ENCODE results near the gene CDC42SE2. TPM values are rescaled to one million over a fixed set of nuclear protein-coding genes. Genes with fewer than 3 reads are reported as not detected.

CDC42SE2 gene
- total RNA-seq, 1 experiment from 2014 or later: 23.2 TPM

GRCh38 chr5:131367219-131367860 is 103.5 kb downstream of the CDC42SE2 start:
- Histone ChIP-seq H3K27me3 (ENCODE audit: insufficient read depth, low read length) (no peaks in the 10 kb centered on the region), H3K9me3 (ENCODE audit: control insufficient read depth, low read depth, low read length) (no peaks in the 10 kb centered on the region), H4K20me1 (ENCODE audit: control insufficient read depth, insufficient read depth, insufficient read length) (no peaks in the 10 kb centered on the region), H3K79me1 (ENCODE audit: insufficient read depth, low read depth, low read length, poor library complexity, severe bottlenecking) (peaks cover 3% of the 10 kb centered on the region), H3K4me1 (ENCODE audit: insufficient read depth, low read length) (no peaks in the 10 kb centered on the region), H3K4me2 (ENCODE audit: insufficient read depth, insufficient read length, low read length) (no peak overlapping the region), H2AFZ (ENCODE audit: low read length) (no peak overlapping the region), H3K23me2 (ENCODE audit: insufficient read length, low read depth, low read length, poor library complexity, severe bottlenecking) (no peaks in the 10 kb centered on the region), H3K9ac (ENCODE audit: extremely low read depth, insufficient read length, low read length) (no peak overlapping the region), H2BK120ac (ENCODE audit: low read depth, low read length, poor library complexity, severe bottlenecking) (no peak overlapping the region), H4K5ac (ENCODE audit: insufficient read length, low read depth, low read length) (no peak overlapping the region), H2BK5ac (ENCODE audit: insufficient read length, low read length) (no peak overlapping the region), H4K8ac (replicated peaks; ENCODE audit: insufficient read length, low read depth, low read length) (no peak overlapping the region), H3K79me2 (ENCODE audit: insufficient read depth, low read length) (no peaks in the 10 kb centered on the region; the same call in 1 of the 2 replicates), H2BK15ac (ENCODE audit: low read depth, low read length) (no peak overlapping the region), H2BK12ac (ENCODE audit: insufficient read length, low read depth, low read length) (no peak overlapping the region), H3K4ac (ENCODE audit: low read depth, low read length) (no peak overlapping the region), H3K56ac (ENCODE audit: insufficient read length, low read depth, low read length) (no peak overlapping the region), H3K27ac (ENCODE audit: insufficient read length, low read depth, low read length) (no peak overlapping the region), H2AK5ac (ENCODE audit: insufficient read length, low read length) (no peak overlapping the region), H3K14ac (ENCODE audit: insufficient read depth, low read length) (no peak overlapping the region), H3K23ac (ENCODE audit: insufficient read length, low read depth, low read length) (no peak overlapping the region), H2BK20ac (ENCODE audit: low read depth, low read length, poor library complexity, severe bottlenecking) (no peak overlapping the region), H3K18ac (ENCODE audit: insufficient read length, low read depth, low read length) (no peak overlapping the region), H3T11ph (ENCODE audit: low read length) (no peak overlapping the region), H4K91ac (ENCODE audit: insufficient read length, low read depth, low read length) (no peak overlapping the region)
- Mint-ChIP-seq H3K4me1 (no peaks in the 10 kb centered on the region), H3K27ac (no peak overlapping the region), H3K4me3 (no peak overlapping the region), H3K9me3 (no peaks in the 10 kb centered on the region), H3K36me3 (ENCODE audit: insufficient read depth in 1 of 3, low read depth in 3 of 3) (peaks cover 0 to 4% (median 2%) of the 10 kb centered on the region in 3 experiments; a peak in 4 of 7 replicates), H3K27me3 (ENCODE audit: low read depth) (no peaks in the 10 kb centered on the region)
- TF ChIP-seq CTCF (conservative IDR thresholded peaks at IDR 0.05): no peak
- no peak for DNase-seq
- WGBS (ENCODE audit: extremely low coverage, insufficient read length, low lambda C conversion rate): no CpG with 5 or more reads among the region's 4 CpGs
